Left kidney (tissue), 2 donors: Measurements from ENCODE around the gene ADARB1. TPM values are rescaled to one million over a fixed set of nuclear protein-coding genes. Genes with fewer than 3 reads are reported as not detected.
"Not testable (repeated sequence)": the region's sequence is repeated elsewhere in the genome, so short reads cannot be mapped to it uniquely, and the experiment has no call there.

Source experiments
- DNase-seq: peaks from one replicate; pipeline ENCODE4 v3.0.0-alpha.2; 2013
- polyA plus RNA-seq: library from polyadenylated mRNA; unstranded; fragments of 120-200 nt; gene quantifications from one replicate; pipeline ENCODE4 v1.2.1, GENCODE V29; 2013; ENCODE audit not compliant: insufficient read length

ADARB1 gene
- polyA plus RNA-seq, 1 donor: 18.3 TPM

- no peak for DNase-seq
These were observed 40.1 kb downstream of the ADARB1 start for GRCh38 chr21:45114475-45114874.

- DNase-seq: no peak
These were observed 40.8 kb downstream of the ADARB1 start for GRCh38 chr21:45115141-45115540.

DNA sequence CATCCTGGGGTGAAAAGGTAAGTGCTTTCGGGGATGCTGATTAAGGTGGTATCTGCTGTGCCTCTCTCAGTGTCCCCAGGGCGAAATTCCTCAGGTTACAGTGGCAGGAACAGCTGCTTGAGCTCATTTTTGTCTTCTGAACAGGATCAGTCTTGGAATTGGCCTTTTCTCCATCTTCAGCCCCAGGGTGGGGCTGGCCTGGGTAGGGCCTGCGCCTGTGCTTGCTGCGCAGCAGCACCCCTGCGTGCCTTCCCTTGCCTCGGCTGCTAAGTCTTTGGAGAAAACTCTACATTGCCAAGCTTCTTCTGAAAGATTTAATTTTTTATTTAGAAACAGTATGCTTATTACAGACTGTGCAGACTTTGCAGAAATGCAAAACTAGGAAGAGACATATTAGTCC is 41.7 kb downstream of the ADARB1 start:
- DNase-seq: no peak

- DNase-seq: no peak
These were observed 42.9 kb downstream of the ADARB1 start for GRCh38 chr21:45117314-45117713.

DNA sequence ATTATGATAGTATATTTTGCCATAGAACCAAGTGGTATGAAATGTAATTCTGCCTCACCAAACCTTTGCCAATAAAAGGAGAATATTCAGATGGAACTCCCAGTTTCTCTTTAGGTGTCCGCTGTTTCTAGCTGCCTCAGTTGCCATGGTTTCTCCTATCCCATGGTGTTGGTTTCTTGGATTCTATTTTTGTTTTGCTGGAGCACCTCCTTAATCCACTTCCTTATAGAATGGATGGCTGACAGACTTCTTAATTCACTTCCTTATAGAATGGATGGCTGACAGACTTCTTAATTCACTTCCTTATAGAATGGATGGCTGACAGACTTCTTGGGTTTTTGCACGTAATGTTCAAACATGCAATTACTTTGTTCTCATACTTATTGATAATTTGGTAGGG is 43.7 kb downstream of the ADARB1 start:
- DNase-seq: no peak

DNA sequence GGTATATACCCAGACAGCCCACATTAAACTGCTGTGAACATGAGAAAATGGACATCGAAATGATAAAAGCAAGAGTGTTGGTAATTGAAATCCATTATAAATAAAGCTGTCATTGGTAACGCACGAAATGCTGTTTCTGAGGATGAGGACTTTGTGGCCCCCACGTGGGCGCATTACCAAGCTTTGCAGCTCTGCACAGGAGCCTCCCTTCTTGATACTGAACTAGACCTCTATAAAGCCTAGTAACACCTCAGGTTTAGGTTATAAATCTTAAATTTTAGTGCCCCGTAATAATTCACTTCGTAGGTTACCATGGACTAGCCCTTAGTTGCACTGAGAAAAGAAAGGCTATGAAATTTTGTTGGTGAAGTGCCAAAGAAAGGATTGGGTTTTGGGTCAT is 45.4 kb downstream of the ADARB1 start:
- DNase-seq: no peak

DNA sequence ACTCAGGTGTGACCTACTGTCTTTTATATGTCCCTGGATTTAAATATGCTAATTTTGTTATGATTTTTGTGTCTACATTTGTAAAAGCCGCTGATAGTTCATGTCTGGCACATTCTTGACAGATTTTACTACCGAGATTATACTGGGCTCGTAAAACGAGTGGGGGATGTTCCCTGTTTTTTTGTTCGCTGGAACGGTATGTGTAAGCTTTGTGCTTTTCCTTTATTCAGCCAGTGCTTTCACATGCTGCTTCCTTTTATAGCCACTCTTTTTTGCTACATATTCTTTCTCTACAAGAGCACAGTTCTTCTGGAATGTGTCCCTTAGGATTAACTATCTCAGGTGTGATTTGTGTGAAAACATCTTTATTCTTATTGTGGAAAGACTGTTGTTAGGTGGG is 46.6 kb downstream of the ADARB1 start:
- DNase-seq: no peak

- DNase-seq: no peak
These were observed 47.6 kb downstream of the ADARB1 start for GRCh38 chr21:45122030-45122429.

- no peak for DNase-seq
These were observed 48.2 kb downstream of the ADARB1 start for GRCh38 chr21:45122432-45123132.

DNA sequence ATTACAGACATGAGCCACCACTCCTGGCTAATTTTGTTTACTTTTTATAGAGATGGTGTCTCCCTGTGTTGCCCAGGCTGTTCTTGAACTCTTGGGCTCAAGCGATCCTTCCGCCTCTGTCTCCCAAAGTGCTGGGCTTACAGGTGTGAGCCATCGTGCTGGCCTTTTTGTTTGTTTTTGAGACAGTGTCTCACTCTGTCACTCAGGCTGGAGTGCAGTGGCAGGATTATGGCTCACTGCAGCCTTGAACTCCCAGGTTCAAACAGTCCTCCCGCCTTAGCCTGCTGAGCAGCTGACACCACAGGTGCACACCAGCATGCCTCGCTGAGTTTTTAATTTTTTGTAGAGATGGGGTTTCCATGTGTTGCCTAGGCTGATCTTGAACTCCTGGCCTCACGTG is 49.1 kb downstream of the ADARB1 start:
- DNase-seq: no peak

- DNase-seq: no peak
These were observed 50.2 kb downstream of the ADARB1 start for GRCh38 chr21:45124596-45124995.

DNA sequence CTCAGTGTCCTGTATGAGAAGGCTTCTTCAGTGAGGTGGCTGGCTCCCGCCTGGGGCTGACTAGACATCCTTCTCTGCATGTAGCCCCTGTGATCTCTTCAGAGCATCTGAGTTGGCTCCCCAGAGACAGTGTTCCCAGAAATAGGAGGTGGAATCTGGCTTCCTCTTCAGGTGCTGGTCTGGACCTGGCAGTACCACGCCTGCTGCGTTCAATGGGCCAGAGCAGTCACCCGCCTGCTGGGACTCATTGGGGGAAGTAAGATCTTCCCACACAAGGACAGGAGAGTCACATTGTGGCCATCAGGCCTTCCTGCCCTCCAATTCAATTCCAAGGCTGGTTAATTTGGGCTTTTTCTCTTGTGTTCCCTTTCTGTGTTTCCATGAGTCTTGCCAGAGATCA is 51.0 kb downstream of the ADARB1 start:
- no peak for DNase-seq

DNA sequence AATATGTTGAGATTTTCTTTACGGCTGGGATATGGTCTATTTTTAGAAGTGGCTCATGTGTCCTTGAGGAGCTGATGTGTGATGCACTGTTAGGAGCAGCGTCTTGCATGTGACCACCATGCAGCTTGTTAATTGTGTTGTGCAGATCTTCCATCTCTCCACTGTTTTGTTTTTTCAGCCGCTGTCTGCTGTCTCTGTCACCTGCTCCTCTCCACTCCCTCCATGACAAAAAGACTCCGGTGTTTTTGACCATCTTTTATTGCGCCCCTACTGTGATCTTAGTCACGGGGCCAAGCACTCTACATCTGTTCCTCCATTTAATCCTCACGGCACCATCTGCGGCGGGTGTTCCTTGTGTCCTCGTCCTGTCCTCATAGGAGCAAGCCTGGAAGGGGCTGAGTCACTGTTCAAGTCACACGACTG is 51.8 kb downstream of the ADARB1 start:
- no peak for DNase-seq

DNA sequence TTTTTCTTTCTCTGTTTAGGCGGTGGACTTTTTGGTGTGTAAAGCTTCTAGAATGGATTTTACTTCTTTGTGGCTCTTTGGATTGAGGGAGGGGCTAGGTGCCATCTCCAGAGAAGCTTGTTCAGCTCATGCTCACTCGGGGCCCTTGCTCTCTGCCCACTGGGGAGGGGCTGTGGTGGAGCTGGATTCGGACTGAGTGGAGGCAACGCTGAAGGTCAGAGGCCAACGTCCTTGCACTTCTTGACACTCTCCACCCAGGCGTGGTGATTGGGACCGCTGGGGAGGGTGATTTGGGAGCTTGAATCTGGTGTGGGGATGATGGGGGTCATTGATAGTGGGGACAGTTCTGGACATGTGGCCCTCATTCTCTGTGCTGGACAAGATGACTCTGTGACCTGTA is 52.6 kb downstream of the ADARB1 start:
- DNase-seq: no peak

GRCh38 chr21:45127937-45128336 is 53.6 kb downstream of the ADARB1 start:
- DNase-seq: no peak

GRCh38 chr21:45128613-45129188 is 54.3 kb downstream of the ADARB1 start:
- DNase-seq: peak; percentile 41

GRCh38 chr21:45129189-45129923 is 55.0 kb downstream of the ADARB1 start:
- no peak for DNase-seq

GRCh38 chr21:45130324-45130774 is 56.0 kb downstream of the ADARB1 start:
- DNase-seq: no peak

- no peak for DNase-seq
These were observed 57.2 kb downstream of the ADARB1 start for GRCh38 chr21:45131537-45131999.

GRCh38 chr21:45132841-45133573 is 58.6 kb downstream of the ADARB1 start:
- DNase-seq: no peak

DNA sequence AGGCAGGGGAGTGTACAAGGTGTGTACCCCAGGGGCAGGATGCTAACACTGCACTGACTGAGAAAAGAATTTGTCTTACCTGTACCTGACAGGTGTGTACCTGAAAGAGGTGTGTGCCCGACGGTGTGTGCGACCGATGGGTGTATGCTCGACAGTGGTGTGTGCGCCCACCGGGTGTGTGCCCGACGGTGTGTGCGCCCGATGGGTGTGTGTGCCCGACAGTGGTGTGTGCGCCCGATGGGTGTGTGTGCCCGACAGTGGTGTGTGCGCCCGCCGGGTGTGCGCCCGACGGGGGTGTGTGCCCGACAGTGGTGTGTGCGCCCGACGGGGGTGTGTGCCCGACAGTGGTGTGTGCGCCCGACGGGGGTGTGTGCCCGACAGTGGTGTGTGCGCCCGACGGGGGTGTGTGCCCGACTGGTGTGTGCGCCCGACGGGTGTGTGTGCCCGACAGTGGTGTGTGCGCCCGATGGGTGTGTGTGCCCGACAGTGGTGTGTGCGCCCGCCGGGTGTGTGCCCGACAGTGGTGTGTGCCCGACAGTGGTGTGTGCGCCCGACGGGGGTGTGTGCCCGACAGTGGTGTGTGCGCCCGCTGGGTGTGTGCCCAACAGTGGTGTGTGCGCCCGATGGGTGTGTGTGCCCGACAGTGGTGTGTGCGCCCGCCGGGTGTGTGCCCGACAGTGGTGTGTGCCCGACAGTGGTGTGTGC is 59.3 kb downstream of the ADARB1 start:
- DNase-seq: not testable (repeated sequence)
